NT2/D1 (cell line): ENCODE measurements around the gene ROR1.

Source experiments
- DNase-seq: peaks from one replicate; pipeline ENCODE4 v3.0.0-alpha.2; 2011; ENCODE audit warnings: low read depth, low spot score
- H3K27me3 ChIP-seq: 2 replicates; pipeline ENCODE4 v1.6.0; 2011; ENCODE audit warnings: mild to moderate bottlenecking; ENCODE audit not compliant: insufficient read length, insufficient read depth
- H3K36me3 ChIP-seq: 2 replicates; pipeline ENCODE4 v1.6.1; 2011; ENCODE audit warnings: mild to moderate bottlenecking, low read length, mixed read lengths; ENCODE audit not compliant: insufficient read depth, insufficient read length
- H3K4me1 ChIP-seq: 2 replicates; pipeline ENCODE4 v1.5.1; 2011; ENCODE audit not compliant: insufficient read depth, insufficient read length
- H3K4me3 ChIP-seq: 2 replicates; pipeline ENCODE4 v1.5.1; 2011; ENCODE audit warnings: low read depth; ENCODE audit not compliant: insufficient read length
- H3K9ac ChIP-seq: 2 replicates; pipeline ENCODE4 v1.6.0; 2011; ENCODE audit warnings: low read depth; ENCODE audit not compliant: insufficient read length
- H3K9me3 ChIP-seq: 2 replicates; pipeline ENCODE4 v1.5.1; 2011; ENCODE audit warnings: mild to moderate bottlenecking, low read length; ENCODE audit not compliant: insufficient read depth
- SUZ12 ChIP-seq: IDR thresholded peaks from 2 replicates; pipeline ENCODE4 v1.6.1; 2011; ENCODE audit not compliant: insufficient read length, insufficient read depth; ENCODE audit errors: extremely low read depth
- YY1 ChIP-seq: IDR thresholded peaks from 2 replicates; pipeline ENCODE4 v1.6.1; 2011; ENCODE audit not compliant: insufficient read length, insufficient read depth
- ZNF274 ChIP-seq: IDR thresholded peaks from 2 replicates; pipeline ENCODE4 v1.6.1; 2011; ENCODE audit warnings: mild to moderate bottlenecking, low read depth, low read length

Gene ROR1

GRCh38 chr1:64019818-64020217, 246.0 kb downstream of the ROR1 start:
- Histone ChIP-seq H3K4me1 (no peaks in the 10 kb centered on the region), H3K4me3 (no peak overlapping the region), H3K9ac (no peak overlapping the region), H3K27me3 (no peaks in the 10 kb centered on the region), H3K36me3 (peaks cover 8% of the 10 kb centered on the region), H3K9me3 (no peaks in the 10 kb centered on the region)
- DNase-seq = no peak
- no peak for TF ChIP-seq ZNF274
- TF ChIP-seq SUZ12 = no peak
- no peak for TF ChIP-seq YY1

- no peak for DNase-seq
- Histone ChIP-seq H3K4me3 (no peak overlapping the region), H3K36me3 (no peaks in the 10 kb centered on the region), H3K4me1 (no peaks in the 10 kb centered on the region), H3K9ac (no peak overlapping the region), H3K9me3 (no peaks in the 10 kb centered on the region), H3K27me3 (no peaks in the 10 kb centered on the region)
- TF ChIP-seq YY1 (no peak), ZNF274 (no peak), SUZ12 (no peak)
Observed at GRCh38 chr1:64021066-64021465, 247.2 kb downstream of the ROR1 start.

- DNase-seq = no peak
- H3K36me3 ChIP-seq = no peaks in the 10 kb centered on the region
- no peaks in the 10 kb centered on the region for H3K4me1 ChIP-seq
- peaks cover 17% of the 10 kb centered on the region for H3K9me3 ChIP-seq
- H3K27me3 ChIP-seq = no peaks in the 10 kb centered on the region
- H3K4me3 ChIP-seq = no peak overlapping the region
- no peak overlapping the region for H3K9ac ChIP-seq
- TF ChIP-seq ZNF274 = no peak
- TF ChIP-seq SUZ12 = no peak
- no peak for TF ChIP-seq YY1
Observed at GRCh38 chr1:64025051-64025450, 251.2 kb downstream of the ROR1 start.

GRCh38 chr1:64029037-64029436, 255.2 kb downstream of the ROR1 start:
- Histone ChIP-seq H3K9ac (no peak overlapping the region), H3K36me3 (no peaks in the 10 kb centered on the region), H3K4me3 (no peak overlapping the region), H3K9me3 (peaks cover 17% of the 10 kb centered on the region), H3K27me3 (no peaks in the 10 kb centered on the region), H3K4me1 (no peaks in the 10 kb centered on the region)
- TF ChIP-seq YY1 = no peak
- TF ChIP-seq SUZ12 = no peak
- TF ChIP-seq ZNF274 = no peak
- DNase-seq = no peak

GRCh38 chr1:64030411-64030810, 256.6 kb downstream of the ROR1 start:
- no peak overlapping the region for H3K9ac ChIP-seq
- H3K9me3 ChIP-seq = peaks cover 17% of the 10 kb centered on the region
- H3K36me3 ChIP-seq = no peaks in the 10 kb centered on the region
- no peak for DNase-seq
- H3K27me3 ChIP-seq = no peaks in the 10 kb centered on the region
- TF ChIP-seq SUZ12 (no peak), YY1 (no peak), ZNF274 (no peak)
- no peak overlapping the region for H3K4me3 ChIP-seq
- no peaks in the 10 kb centered on the region for H3K4me1 ChIP-seq

- H3K9me3 ChIP-seq = peaks cover 21% of the 10 kb centered on the region
- no peak overlapping the region for H3K9ac ChIP-seq
- H3K4me1 ChIP-seq = no peaks in the 10 kb centered on the region
- no peak for DNase-seq
- H3K36me3 ChIP-seq = no peaks in the 10 kb centered on the region
- H3K4me3 ChIP-seq = no peak overlapping the region
- TF ChIP-seq ZNF274 (no peak), YY1 (no peak)
- H3K27me3 ChIP-seq = no peaks in the 10 kb centered on the region
Observed at GRCh38 chr1:64031236-64031635, 257.4 kb downstream of the ROR1 start.

GRCh38 chr1:64033667-64034220, 259.9 kb downstream of the ROR1 start:
- H3K9ac ChIP-seq = no peak overlapping the region
- no peaks in the 10 kb centered on the region for H3K27me3 ChIP-seq
- no peak for TF ChIP-seq SUZ12
- no peak for TF ChIP-seq YY1
- TF ChIP-seq ZNF274 = no peak
- H3K4me1 ChIP-seq = peaks cover 5% of the 10 kb centered on the region
- peaks cover 15% of the 10 kb centered on the region for H3K9me3 ChIP-seq
- no peak overlapping the region for H3K4me3 ChIP-seq
- no peak for DNase-seq
- H3K36me3 ChIP-seq = no peaks in the 10 kb centered on the region
